Measurements from ENCODE around the gene TMEM158. TPM values are rescaled to one million over a fixed set of nuclear protein-coding genes. Genes with fewer than 3 reads are reported as not detected.

The TMEM158 gene
- polyA plus RNA-seq, 1 donor (not counting 4 experiments of a cell fraction or from before 2014, with no cell fraction given): 2.0 TPM

DNA sequence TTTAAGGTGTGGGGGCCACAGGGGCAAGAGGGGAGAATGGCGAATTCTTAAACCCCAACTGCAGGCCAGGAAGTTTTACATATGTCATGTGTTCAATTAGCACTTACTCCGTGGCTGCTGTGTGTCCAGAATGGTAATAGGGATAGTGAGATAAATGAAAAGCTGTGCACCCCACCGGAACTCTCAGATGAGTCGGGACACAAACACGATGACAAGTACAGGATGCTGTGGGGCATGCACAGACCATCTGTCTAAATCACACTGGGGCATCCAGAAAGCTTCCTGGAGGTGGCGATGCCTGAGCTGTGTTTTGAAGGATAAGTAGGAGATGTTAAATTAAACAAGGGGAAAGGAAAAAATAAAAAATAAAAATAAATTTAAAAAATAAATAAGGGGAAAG, 18.3 kb upstream of the TMEM158 start:
- dilution Hi-C loops (cut with MboI; ENCODE audit: extremely low pct_ligation_motif_present, low sequenced_read_pairs): no loop called here
- Histone ChIP-seq H3K4me3 (ENCODE audit: control insufficient read depth in 2 of 3, extremely low read depth in 1 of 3, insufficient read depth in 2 of 3, low read depth in 1 of 3, low read length in 3 of 3) (no peak overlapping the region), H3K9me1 (ENCODE audit: control insufficient read depth, extremely low read depth, insufficient read depth, low read length) (no peaks in the 10 kb centered on the region), H3K9me3 (ENCODE audit: control insufficient read depth, low read depth, low read length) (no peaks in the 10 kb centered on the region), H3K27ac (ENCODE audit: control insufficient read depth, insufficient read depth, low read length) (no peak overlapping the region), H3K79me2 (ENCODE audit: control insufficient read depth, insufficient read depth, low read length) (no peaks in the 10 kb centered on the region), H3K27me3 (ENCODE audit: control insufficient read depth, extremely low read depth, insufficient read depth, low read length) (peaks cover 7% of the 10 kb centered on the region), H3K4me2 (ENCODE audit: control insufficient read depth, extremely low read depth, insufficient read depth, low read depth, low read length) (no peak overlapping the region), H4K20me1 (ENCODE audit: control insufficient read depth, extremely low read depth, insufficient read depth, low read length) (no peaks in the 10 kb centered on the region), H3K4me1 (ENCODE audit: control insufficient read depth, extremely low read depth, insufficient read depth, low read length) (no peaks in the 10 kb centered on the region), H3K9ac (ENCODE audit: control insufficient read depth, extremely low read depth, insufficient read depth, low read length) (no peak overlapping the region), H3K36me3 (ENCODE audit: control insufficient read depth in 2 of 2, extremely low read depth in 1 of 2, insufficient read depth in 2 of 2, low read length in 2 of 2) (no peaks in the 10 kb centered on the region), H2AFZ (ENCODE audit: control insufficient read depth, low read length) (no peak overlapping the region)
- TF ChIP-seq EZH2 (IDR thresholded peaks at IDR 0.05; ENCODE audit: low read length): no peak
- TF ChIP-seq, protein P1, sequence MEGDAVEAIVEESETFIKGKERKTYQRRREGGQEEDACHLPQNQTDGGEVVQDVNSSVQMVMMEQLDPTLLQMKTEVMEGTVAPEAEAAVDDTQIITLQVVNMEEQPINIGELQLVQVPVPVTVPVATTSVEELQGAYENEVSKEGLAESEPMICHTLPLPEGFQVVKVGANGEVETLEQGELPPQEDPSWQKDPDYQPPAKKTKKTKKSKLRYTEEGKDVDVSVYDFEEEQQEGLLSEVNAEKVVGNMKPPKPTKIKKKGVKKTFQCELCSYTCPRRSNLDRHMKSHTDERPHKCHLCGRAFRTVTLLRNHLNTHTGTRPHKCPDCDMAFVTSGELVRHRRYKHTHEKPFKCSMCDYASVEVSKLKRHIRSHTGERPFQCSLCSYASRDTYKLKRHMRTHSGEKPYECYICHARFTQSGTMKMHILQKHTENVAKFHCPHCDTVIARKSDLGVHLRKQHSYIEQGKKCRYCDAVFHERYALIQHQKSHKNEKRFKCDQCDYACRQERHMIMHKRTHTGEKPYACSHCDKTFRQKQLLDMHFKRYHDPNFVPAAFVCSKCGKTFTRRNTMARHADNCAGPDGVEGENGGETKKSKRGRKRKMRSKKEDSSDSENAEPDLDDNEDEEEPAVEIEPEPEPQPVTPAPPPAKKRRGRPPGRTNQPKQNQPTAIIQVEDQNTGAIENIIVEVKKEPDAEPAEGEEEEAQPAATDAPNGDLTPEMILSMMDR (optimal IDR thresholded peaks at IDR 0.05 in 1 of 3, IDR thresholded peaks at IDR 0.05 in 1 of 3, conservative IDR thresholded peaks at IDR 0.05 in 1 of 3; ENCODE audit: extremely low read depth in 1 of 3, insufficient read depth in 2 of 3, low read length in 3 of 3): peak in 1 of 3 experiments; percentile 32
- DNase-seq (ENCODE audit: low read depth, low spot score): no peak
- FAIRE-seq: no peak

DNA sequence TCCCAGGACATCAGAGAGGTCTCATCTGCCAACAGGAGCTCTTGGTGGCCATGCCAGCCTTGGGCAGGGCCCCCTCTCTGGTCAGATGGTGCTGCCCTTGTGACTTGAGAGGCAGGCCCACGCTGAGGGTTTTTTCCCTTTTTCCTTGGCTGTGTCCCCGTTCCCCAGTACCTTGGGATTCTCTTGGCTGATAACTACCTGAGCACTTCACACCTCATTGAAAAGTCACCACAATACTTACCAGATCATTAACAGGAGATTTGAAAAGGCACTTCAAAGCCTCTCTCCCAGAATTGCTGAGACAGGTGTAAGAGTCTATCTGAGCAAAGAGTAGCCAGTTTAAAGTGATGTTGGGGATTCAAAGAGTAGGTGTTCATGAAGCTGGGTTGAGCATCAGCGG, 15.1 kb upstream of the TMEM158 start:
- H3K9me1 ChIP-seq (ENCODE audit: control insufficient read depth, extremely low read depth, insufficient read depth, low read length): no peaks in the 10 kb centered on the region
- no peaks in the 10 kb centered on the region for H3K36me3 ChIP-seq (ENCODE audit: control insufficient read depth in 2 of 2, extremely low read depth in 1 of 2, insufficient read depth in 2 of 2, low read length in 2 of 2)
- H3K4me1 ChIP-seq (ENCODE audit: control insufficient read depth, extremely low read depth, insufficient read depth, low read length): no peaks in the 10 kb centered on the region
- H3K4me2 ChIP-seq (ENCODE audit: control insufficient read depth, extremely low read depth, insufficient read depth, low read depth, low read length): no peak overlapping the region
- peaks cover 7% of the 10 kb centered on the region for H3K27me3 ChIP-seq (ENCODE audit: control insufficient read depth, extremely low read depth, insufficient read depth, low read length)
- no peak overlapping the region for H3K9ac ChIP-seq (ENCODE audit: control insufficient read depth, extremely low read depth, insufficient read depth, low read length)
- H3K79me2 ChIP-seq (ENCODE audit: control insufficient read depth, insufficient read depth, low read length): no peaks in the 10 kb centered on the region
- DNase-seq (ENCODE audit: low read depth, low spot score) (no peak), FAIRE-seq (no peak)
- dilution Hi-C loops (cut with MboI; ENCODE audit: extremely low pct_ligation_motif_present, low sequenced_read_pairs): no loop called here
- H4K20me1 ChIP-seq (ENCODE audit: control insufficient read depth, extremely low read depth, insufficient read depth, low read length): no peaks in the 10 kb centered on the region
- H3K4me3 ChIP-seq (ENCODE audit: control insufficient read depth in 2 of 3, extremely low read depth in 1 of 3, insufficient read depth in 2 of 3, low read depth in 1 of 3, low read length in 3 of 3): no peak overlapping the region
- H3K27ac ChIP-seq (ENCODE audit: control insufficient read depth, insufficient read depth, low read length): no peak overlapping the region
- TF ChIP-seq EZH2 (IDR thresholded peaks at IDR 0.05; ENCODE audit: low read length): no peak
- TF ChIP-seq, protein P1 (optimal IDR thresholded peaks at IDR 0.05 in 1 of 3, IDR thresholded peaks at IDR 0.05 in 1 of 3, conservative IDR thresholded peaks at IDR 0.05 in 1 of 3; ENCODE audit: extremely low read depth in 1 of 3, insufficient read depth in 2 of 3, low read length in 3 of 3): no peak
- no peak overlapping the region for H2AFZ ChIP-seq (ENCODE audit: control insufficient read depth, low read length)
- H3K9me3 ChIP-seq (ENCODE audit: control insufficient read depth, low read depth, low read length): no peaks in the 10 kb centered on the region
